NT2/D1 (cell line): Measurements from ENCODE around the gene GOLGA1.

ENCODE experiments used
- SUZ12 ChIP-seq: IDR thresholded peaks from 2 replicates; pipeline ENCODE4 v1.6.1; 2011; ENCODE audit not compliant: insufficient read length, insufficient read depth; ENCODE audit errors: extremely low read depth
- YY1 ChIP-seq: IDR thresholded peaks from 2 replicates; pipeline ENCODE4 v1.6.1; 2011; ENCODE audit not compliant: insufficient read length, insufficient read depth
- ZNF274 ChIP-seq: IDR thresholded peaks from 2 replicates; pipeline ENCODE4 v1.6.1; 2011; ENCODE audit warnings: mild to moderate bottlenecking, low read depth, low read length

DNA sequence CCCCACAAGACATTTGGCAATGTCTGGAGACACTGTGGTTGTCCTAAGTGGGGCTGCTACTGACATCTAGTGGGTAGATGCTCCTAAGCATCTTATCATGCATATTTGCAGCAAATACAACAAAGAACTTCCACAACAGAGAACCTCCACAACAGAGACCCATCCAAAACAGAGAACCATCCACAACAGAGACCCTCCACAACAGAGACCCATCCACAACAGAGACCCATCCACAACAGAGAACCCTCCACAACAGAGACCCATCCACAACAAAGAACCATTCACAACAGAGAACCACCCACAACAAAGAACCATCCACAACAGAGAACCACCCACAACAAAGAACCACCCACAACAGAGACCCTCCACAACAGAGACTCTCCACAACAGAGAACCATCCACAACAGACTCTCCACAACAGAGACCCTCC lies 46.1 kb downstream of the GOLGA1 start:
- TF ChIP-seq SUZ12 (no peak), YY1 (no peak), ZNF274 (no peak)
